Skeletal muscle tissue (tissue), 4 donors: ENCODE data around the gene ARFGAP1. TPM values are rescaled to one million over a fixed set of nuclear protein-coding genes. Genes with fewer than 3 reads are reported as not detected.
"Not testable (repeated sequence)": the region's sequence is repeated elsewhere in the genome, so short reads cannot be mapped to it uniquely, and the experiment has no call there.

ENCODE experiments used
- H3K27ac ChIP-seq: one replicate; pipeline ENCODE4 v1.7.0; 2013; ENCODE audit warnings: mild to moderate bottlenecking, low read depth, low read length, inconsistent platforms
- H3K27me3 ChIP-seq, 3 donors: one replicate each; pipeline ENCODE4 v1.7.0; 2013; ENCODE audit warnings: low read length in 3 of 3; ENCODE audit not compliant: control insufficient read depth in 3 of 3, insufficient read depth in 3 of 3
- H3K36me3 ChIP-seq, 3 donors: one replicate each; pipeline ENCODE4 v1.7.0; 2013; ENCODE audit warnings: low read length in 3 of 3; ENCODE audit not compliant: control insufficient read depth in 3 of 3, insufficient read depth in 3 of 3
- H3K4me1 ChIP-seq, 3 donors: one replicate each; pipeline ENCODE4 v1.7.0; 2013; ENCODE audit warnings: low read length in 3 of 3, mild to moderate bottlenecking in 3 of 3; ENCODE audit not compliant: control insufficient read depth in 3 of 3, insufficient read depth in 3 of 3
- H3K4me3 ChIP-seq, 3 donors: one replicate each; pipeline ENCODE4 v1.7.0; 2013; ENCODE audit warnings: low read length in 3 of 3
- H3K9ac ChIP-seq, 3 donors: one replicate each; pipeline ENCODE4 v1.7.0; 2013; ENCODE audit warnings: low read length in 3 of 3, mild to moderate bottlenecking in 3 of 3, moderate library complexity in 2 of 3, low read depth in 1 of 3
- H3K9me3 ChIP-seq, 3 donors: one replicate each; pipeline ENCODE4 v1.7.0; 2013; ENCODE audit warnings: low read length in 3 of 3; ENCODE audit not compliant: control insufficient read depth in 3 of 3
- total RNA-seq: library from RNA; depleted of rRNA; stranded (reverse); fragments of >200 nt; gene quantifications from one replicate; pipeline ENCODE4 v1.2.3, GENCODE V29; 2014
- donor health status: Osteomylitis.

ARFGAP1 gene
- total RNA-seq, 1 donor from 2014 or later, result 31.8 TPM

GRCh38 chr20:63251350-63251749 is 21.3 kb upstream of the ARFGAP1 start:
- not testable (repeated sequence) for H3K9ac ChIP-seq, H3K36me3 ChIP-seq, H3K4me1 ChIP-seq, H3K27ac ChIP-seq, H3K9me3 ChIP-seq, H3K4me3 ChIP-seq
- peaks cover 55 to 80% (median 78%) of the 10 kb centered on the region in 3 donors for H3K27me3 ChIP-seq

- H3K4me3 ChIP-seq, result no peak overlapping the region
- peaks cover 0 to 4% (median 0%) of the 10 kb centered on the region in 3 donors for H3K4me1 ChIP-seq
- peaks cover 56 to 79% (median 74%) of the 10 kb centered on the region in 3 donors for H3K27me3 ChIP-seq
Measured at GRCh38 chr20:63252284-63252711, 20.3 kb upstream of the ARFGAP1 start.

GRCh38 chr20:63253065-63253437 is 19.6 kb upstream of the ARFGAP1 start:
- Histone ChIP-seq H3K36me3 (no peaks in the 10 kb centered on the region), H3K27ac (no peak overlapping the region), H3K4me1 (peaks cover 0 to 4% (median 0%) of the 10 kb centered on the region in 3 donors), H3K4me3 (no peak overlapping the region), H3K27me3 (peaks cover 64 to 80% (median 70%) of the 10 kb centered on the region in 3 donors), H3K9me3 (no peaks in the 10 kb centered on the region), H3K9ac (no peak overlapping the region)

More at GRCh38 chr20:63252284-63252711, 20.3 kb upstream of the ARFGAP1 start:
- no peak overlapping the region for H3K27ac ChIP-seq
- H3K36me3 ChIP-seq, result no peaks in the 10 kb centered on the region
- H3K9ac ChIP-seq, result no peak overlapping the region
- H3K9me3 ChIP-seq, result no peaks in the 10 kb centered on the region

GRCh38 chr20:63253438-63254231 is 19.0 kb upstream of the ARFGAP1 start:
- H3K9ac ChIP-seq, result no peak overlapping the region
- no peak overlapping the region for H3K27ac ChIP-seq
- no peaks in the 10 kb centered on the region for H3K9me3 ChIP-seq
- peaks cover 0 to 4% (median 0%) of the 10 kb centered on the region in 3 donors for H3K4me1 ChIP-seq
- H3K27me3 ChIP-seq, result peaks cover 66 to 80% (median 71%) of the 10 kb centered on the region in 3 donors
- H3K36me3 ChIP-seq, result no peaks in the 10 kb centered on the region
- H3K4me3 ChIP-seq, result no peak overlapping the region

- Histone ChIP-seq H3K36me3 (no peaks in the 10 kb centered on the region), H3K9me3 (no peaks in the 10 kb centered on the region), H3K27me3 (peaks cover 61 to 81% (median 71%) of the 10 kb centered on the region in 3 donors), H3K4me1 (peaks cover 0 to 4% (median 0%) of the 10 kb centered on the region in 3 donors), H3K4me3 (no peak within 1 kb of the TSS), H3K27ac (no peak within 1 kb of the TSS), H3K9ac (no peak within 1 kb of the TSS)
Measured at GRCh38 chr20:63254232-63254605, 18.4 kb upstream of the ARFGAP1 start, which contains the start of gene NKAIN4. NKAIN4 (minus strand) TSS chr20:63254463; CDS start chr20:63254450, 13 bp downstream.

GRCh38 chr20:63254606-63255384 is 17.8 kb upstream of the ARFGAP1 start:
- Histone ChIP-seq H3K4me1 (peaks cover 0 to 4% (median 0%) of the 10 kb centered on the region in 3 donors), H3K36me3 (no peaks in the 10 kb centered on the region), H3K27me3 (peaks cover 58 to 81% (median 72%) of the 10 kb centered on the region in 3 donors), H3K4me3 (no peak overlapping the region), H3K27ac (no peak overlapping the region), H3K9ac (no peak overlapping the region), H3K9me3 (no peaks in the 10 kb centered on the region)

GRCh38 chr20:63255931-63256704 is 16.5 kb upstream of the ARFGAP1 start:
- Histone ChIP-seq H3K9me3 (no peaks in the 10 kb centered on the region), H3K9ac (no peak overlapping the region), H3K36me3 (no peaks in the 10 kb centered on the region), H3K27ac (no peak overlapping the region), H3K4me3 (no peak overlapping the region), H3K27me3 (peaks cover 62 to 87% (median 76%) of the 10 kb centered on the region in 3 donors), H3K4me1 (peaks cover 0 to 4% (median 0%) of the 10 kb centered on the region in 3 donors)

- Histone ChIP-seq H3K4me1 (peaks cover 0 to 4% (median 0%) of the 10 kb centered on the region in 3 donors), H3K27me3 (peaks cover 66 to 91% (median 81%) of the 10 kb centered on the region in 3 donors)
Measured at GRCh38 chr20:63256954-63257353, 15.7 kb upstream of the ARFGAP1 start.

GRCh38 chr20:63257629-63258028 is 15.0 kb upstream of the ARFGAP1 start:
- no peak overlapping the region for H3K9ac ChIP-seq
- no peak overlapping the region for H3K27ac ChIP-seq
- no peaks in the 10 kb centered on the region for H3K9me3 ChIP-seq
- no peak overlapping the region for H3K4me3 ChIP-seq
- peaks cover 0 to 4% (median 0%) of the 10 kb centered on the region in 3 donors for H3K4me1 ChIP-seq
- H3K27me3 ChIP-seq, result peaks cover 63 to 93% (median 81%) of the 10 kb centered on the region in 3 donors
- no peaks in the 10 kb centered on the region for H3K36me3 ChIP-seq

More at GRCh38 chr20:63256954-63257353, 15.7 kb upstream of the ARFGAP1 start:
- Histone ChIP-seq H3K9ac (no peak overlapping the region), H3K27ac (no peak overlapping the region), H3K4me3 (no peak overlapping the region), H3K9me3 (no peaks in the 10 kb centered on the region), H3K36me3 (no peaks in the 10 kb centered on the region)
